ENCODE measurements around the gene TIPRL. TPM values are rescaled to one million over a fixed set of nuclear protein-coding genes. Genes with fewer than 3 reads are reported as not detected.

TIPRL gene
- total RNA-seq, 2 donors from 2014 or later: 34.6 to 37.2 TPM

GRCh38 chr1:168187177-168187576 is 8.4 kb downstream of the TIPRL start:
- H3K36me3 ChIP-seq: no peaks in the 10 kb centered on the region
- H3K27me3 ChIP-seq: no peaks in the 10 kb centered on the region
- H3K4me1 ChIP-seq: no peaks in the 10 kb centered on the region
- DNase-seq: no peak
- H3K4me3 ChIP-seq: no peak overlapping the region
- intact Hi-C loops (cut with DNase I): no loop called here
- no peaks in the 10 kb centered on the region for H3K9me3 ChIP-seq
- TF ChIP-seq CTCF (IDR thresholded peaks at IDR 0.05): no peak
- no peak overlapping the region for H3K9ac ChIP-seq (ENCODE audit: low read depth in 2 of 2, low read length in 2 of 2)
- H3K27ac ChIP-seq: no peak overlapping the region

DNA sequence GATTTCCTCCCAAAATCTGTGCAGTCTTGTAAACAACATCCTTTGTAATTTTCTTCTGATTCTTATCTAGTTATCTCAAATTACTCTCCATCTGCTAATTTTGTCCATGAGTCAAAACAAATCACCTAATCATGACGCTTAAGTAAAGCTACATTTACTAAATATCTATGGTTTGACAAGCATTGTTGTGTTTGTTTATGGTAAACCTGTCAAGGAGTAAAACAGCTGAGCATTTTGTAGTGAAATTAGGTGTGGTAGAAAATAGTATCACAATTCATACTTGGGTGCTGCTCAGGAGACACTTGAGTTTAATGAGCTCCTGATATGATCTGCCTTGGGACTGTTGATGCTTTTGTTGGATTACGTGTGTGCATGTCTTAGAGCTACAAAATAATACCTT is 11.6 kb downstream of the TIPRL start:
- no peaks in the 10 kb centered on the region for H3K27me3 ChIP-seq
- TF ChIP-seq CTCF (IDR thresholded peaks at IDR 0.05): no peak
- no peak overlapping the region for H3K27ac ChIP-seq
- no peaks in the 10 kb centered on the region for H3K9me3 ChIP-seq
- no peak overlapping the region for H3K4me3 ChIP-seq
- no peaks in the 10 kb centered on the region for H3K36me3 ChIP-seq
- H3K9ac ChIP-seq (ENCODE audit: low read depth in 2 of 2, low read length in 2 of 2): no peak overlapping the region
- intact Hi-C loops (cut with DNase I): loop anchor here (10.0 kb wide), 1 partner anchor 384 kb away; the partner anchor contains the start of gene XCL1
- DNase-seq: no peak
- no peaks in the 10 kb centered on the region for H3K4me1 ChIP-seq

GRCh38 chr1:168195199-168196135 is 16.7 kb downstream of the TIPRL start:
- Histone ChIP-seq H3K9ac (ENCODE audit: low read depth in 2 of 2, low read length in 2 of 2) (no peak overlapping the region), H3K9me3 (no peaks in the 10 kb centered on the region), H3K36me3 (no peaks in the 10 kb centered on the region), H3K4me3 (no peak overlapping the region), H3K27me3 (no peaks in the 10 kb centered on the region), H3K4me1 (no peaks in the 10 kb centered on the region), H3K27ac (no peak overlapping the region)
- intact Hi-C loops (cut with DNase I): loop anchor here (10.0 kb wide), 1 partner anchor 379 kb away; the partner anchor contains the start of gene XCL1
- no peak for TF ChIP-seq CTCF (IDR thresholded peaks at IDR 0.05)
- DNase-seq: no peak

GRCh38 chr1:168199056-168199455 is 20.3 kb downstream of the TIPRL start:
- Histone ChIP-seq H3K9me3 (no peaks in the 10 kb centered on the region), H3K36me3 (no peaks in the 10 kb centered on the region), H3K27me3 (no peaks in the 10 kb centered on the region), H3K4me3 (no peak overlapping the region), H3K9ac (ENCODE audit: low read depth in 2 of 2, low read length in 2 of 2) (no peak overlapping the region), H3K4me1 (no peaks in the 10 kb centered on the region), H3K27ac (no peak overlapping the region)
- intact Hi-C loops (cut with DNase I): loop anchor here (10.0 kb wide), 1 partner anchor 376 kb away; the partner anchor contains the start of gene XCL1
- no peak for TF ChIP-seq CTCF (IDR thresholded peaks at IDR 0.05)
- DNase-seq: no peak

DNA sequence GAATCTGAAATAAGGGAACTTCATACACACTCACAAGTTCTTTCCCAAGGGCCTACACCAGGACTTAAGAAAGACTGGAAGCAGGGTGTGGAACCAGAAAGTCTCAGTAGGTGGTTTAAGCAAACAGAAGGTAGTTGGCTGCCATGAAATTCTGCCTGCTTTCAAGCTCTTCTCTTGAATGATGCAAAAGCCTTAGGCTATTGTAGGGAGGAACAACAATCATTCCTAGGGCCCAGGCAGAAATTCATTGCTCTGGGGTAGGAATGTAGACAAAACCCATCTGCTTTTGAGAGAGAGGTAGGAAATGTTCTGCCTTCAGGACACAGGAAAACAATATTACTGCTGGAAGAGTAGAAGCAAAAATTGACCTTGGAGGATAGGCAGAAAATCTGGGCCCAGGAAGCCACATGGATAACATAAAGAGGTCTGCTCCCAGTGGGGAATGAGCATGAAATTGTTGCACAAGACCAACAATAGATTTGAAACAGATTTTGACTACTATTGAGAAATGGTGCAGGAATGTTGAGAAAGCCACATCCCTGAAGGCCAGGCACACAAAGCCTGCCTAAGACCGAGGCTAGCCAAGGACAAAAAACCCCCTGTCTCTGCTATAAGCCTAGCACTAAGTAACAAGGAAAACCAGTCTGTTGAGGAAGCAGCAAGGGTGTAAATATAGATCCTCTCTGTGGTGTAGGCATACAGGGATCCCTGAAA is 24.3 kb downstream of the TIPRL start:
- intact Hi-C loops (cut with DNase I): no loop called here
- DNase-seq: no peak
- Histone ChIP-seq H3K4me3 (no peak overlapping the region), H3K9me3 (no peaks in the 10 kb centered on the region), H3K9ac (ENCODE audit: low read depth in 2 of 2, low read length in 2 of 2) (no peak overlapping the region), H3K4me1 (no peaks in the 10 kb centered on the region), H3K36me3 (no peaks in the 10 kb centered on the region), H3K27me3 (no peaks in the 10 kb centered on the region), H3K27ac (no peak overlapping the region)
- TF ChIP-seq CTCF (IDR thresholded peaks at IDR 0.05): no peak

All from colonic mucosa (tissue), 4 donors.